Fibroblast of mammary gland (primary cell): ENCODE measurements around the gene NINJ2.

Experiments used
- DNase-seq: peaks from one replicate; pipeline ENCODE4 v3.0.0-alpha.2; 2010; ENCODE audit warnings: low read depth
- H3K4me3 ChIP-seq: 2 replicates; pipeline ENCODE4 v1.5.1; 2011; ENCODE audit warnings: low read depth, mild to moderate bottlenecking, low read length, moderate library complexity; ENCODE audit not compliant: control insufficient read depth
- TF ChIP-seq, protein P1 (sequence below): conservative IDR thresholded peaks from 2 replicates; pipeline ENCODE4 v1.5.1; 2011; ENCODE audit warnings: low read depth, low read length, inconsistent platforms; ENCODE audit not compliant: control insufficient read depth, insufficient read depth

Gene NINJ2

DNA sequence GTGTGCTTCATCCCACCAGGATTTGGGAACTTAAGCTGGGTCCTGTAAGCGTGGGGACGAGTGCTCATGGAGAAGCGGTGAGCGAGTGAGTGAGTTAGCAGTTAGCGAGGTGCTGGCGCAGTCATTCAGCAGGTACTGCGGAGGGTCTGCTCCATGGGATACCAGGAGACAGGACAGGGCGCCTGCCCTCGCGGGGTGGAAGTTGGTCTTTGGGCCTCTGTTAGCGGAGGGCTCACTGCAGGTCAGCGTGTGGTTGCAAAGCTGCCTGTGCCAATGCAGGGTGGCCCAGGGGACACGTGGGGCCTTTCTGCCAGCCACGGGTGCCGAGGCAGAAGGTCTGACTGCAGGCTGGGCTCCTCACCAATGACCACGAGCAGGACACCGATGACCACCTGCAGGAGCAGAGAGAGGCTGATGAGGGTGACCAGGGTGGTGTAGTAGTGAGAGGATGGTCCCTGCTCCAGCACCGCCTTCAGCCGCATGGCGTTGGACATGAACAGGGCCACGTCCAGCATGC, 97.6 kb downstream of the NINJ2 start:
- TF ChIP-seq, protein P1, sequence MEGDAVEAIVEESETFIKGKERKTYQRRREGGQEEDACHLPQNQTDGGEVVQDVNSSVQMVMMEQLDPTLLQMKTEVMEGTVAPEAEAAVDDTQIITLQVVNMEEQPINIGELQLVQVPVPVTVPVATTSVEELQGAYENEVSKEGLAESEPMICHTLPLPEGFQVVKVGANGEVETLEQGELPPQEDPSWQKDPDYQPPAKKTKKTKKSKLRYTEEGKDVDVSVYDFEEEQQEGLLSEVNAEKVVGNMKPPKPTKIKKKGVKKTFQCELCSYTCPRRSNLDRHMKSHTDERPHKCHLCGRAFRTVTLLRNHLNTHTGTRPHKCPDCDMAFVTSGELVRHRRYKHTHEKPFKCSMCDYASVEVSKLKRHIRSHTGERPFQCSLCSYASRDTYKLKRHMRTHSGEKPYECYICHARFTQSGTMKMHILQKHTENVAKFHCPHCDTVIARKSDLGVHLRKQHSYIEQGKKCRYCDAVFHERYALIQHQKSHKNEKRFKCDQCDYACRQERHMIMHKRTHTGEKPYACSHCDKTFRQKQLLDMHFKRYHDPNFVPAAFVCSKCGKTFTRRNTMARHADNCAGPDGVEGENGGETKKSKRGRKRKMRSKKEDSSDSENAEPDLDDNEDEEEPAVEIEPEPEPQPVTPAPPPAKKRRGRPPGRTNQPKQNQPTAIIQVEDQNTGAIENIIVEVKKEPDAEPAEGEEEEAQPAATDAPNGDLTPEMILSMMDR = no peak
- no peak overlapping the region for H3K4me3 ChIP-seq
- no peak for DNase-seq

DNA sequence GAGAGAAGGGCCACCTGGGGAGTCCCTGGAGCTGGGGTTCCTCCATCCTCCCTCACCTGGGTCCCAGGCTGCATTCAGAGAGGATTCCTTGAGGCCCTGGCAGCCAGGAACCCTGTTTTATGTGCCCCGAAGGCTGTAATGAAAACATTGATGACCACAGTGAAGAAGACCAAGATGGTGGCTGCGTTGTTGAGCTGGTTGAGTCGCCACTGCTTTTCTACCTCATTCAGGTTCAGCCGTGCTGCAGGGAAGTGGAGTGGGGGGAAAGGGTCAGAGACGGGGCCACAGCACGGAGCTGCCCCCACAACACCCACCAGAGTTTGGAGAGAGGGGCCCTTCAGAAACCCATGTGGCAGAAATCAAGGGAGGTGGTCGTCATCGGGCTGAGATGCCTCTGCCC, 98.1 kb downstream of the NINJ2 start:
- DNase-seq = no peak
- TF ChIP-seq, protein P1 = no peak
- no peak overlapping the region for H3K4me3 ChIP-seq

DNA sequence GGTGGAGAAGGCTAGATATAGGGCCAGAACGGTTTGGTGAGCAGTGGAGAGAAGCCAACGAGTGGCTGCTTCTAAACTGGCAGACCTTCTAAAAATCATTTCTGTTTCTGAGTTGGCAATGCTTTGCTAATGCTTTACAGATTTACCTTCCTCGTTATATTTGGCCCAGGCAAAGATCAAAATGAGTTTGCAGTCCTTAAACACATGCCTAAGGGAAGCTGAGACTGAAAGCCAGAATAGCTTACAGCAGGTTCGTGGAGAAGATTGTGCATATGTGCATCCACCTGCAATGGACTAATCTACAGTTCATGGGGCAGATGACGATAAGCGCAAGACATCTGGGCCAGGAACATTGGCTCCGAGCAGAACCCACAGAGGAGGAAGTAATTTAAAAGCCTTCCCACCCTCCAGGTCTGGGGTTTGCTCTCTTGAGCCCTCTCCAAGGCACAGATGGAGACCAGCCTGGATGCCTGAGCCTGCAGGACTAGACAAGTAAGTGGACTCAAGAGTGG, 99.4 kb downstream of the NINJ2 start:
- no peak for DNase-seq
- no peak overlapping the region for H3K4me3 ChIP-seq
- TF ChIP-seq, protein P1 = no peak

DNA sequence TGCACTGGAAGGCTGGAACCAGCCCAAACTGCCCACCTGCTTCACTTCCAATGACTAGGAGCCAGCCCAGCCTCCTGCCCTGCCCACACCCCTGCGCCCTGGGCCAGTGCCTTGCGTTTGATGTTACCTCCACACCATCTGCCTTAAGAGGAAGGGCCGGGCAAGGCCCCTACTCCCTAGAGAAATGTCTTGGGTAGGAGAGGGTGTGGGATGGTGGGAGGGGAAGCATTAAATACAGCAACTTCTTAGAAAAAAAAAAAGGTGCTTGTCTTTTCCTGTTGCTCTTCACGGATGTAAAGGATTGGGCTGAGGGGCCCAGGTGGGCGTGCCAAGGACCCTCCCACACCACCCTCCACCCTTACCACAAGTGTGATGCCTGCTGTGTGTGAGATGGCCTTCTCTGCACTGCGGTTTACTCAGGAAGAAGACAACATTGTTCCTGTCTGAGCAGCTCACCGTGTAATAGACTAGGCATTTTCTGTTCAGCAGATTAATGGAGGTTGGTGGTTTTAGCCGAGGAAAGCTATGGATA, 99.9 kb downstream of the NINJ2 start:
- TF ChIP-seq, protein P1 = no peak
- DNase-seq = no peak
- H3K4me3 ChIP-seq = no peak overlapping the region

DNA sequence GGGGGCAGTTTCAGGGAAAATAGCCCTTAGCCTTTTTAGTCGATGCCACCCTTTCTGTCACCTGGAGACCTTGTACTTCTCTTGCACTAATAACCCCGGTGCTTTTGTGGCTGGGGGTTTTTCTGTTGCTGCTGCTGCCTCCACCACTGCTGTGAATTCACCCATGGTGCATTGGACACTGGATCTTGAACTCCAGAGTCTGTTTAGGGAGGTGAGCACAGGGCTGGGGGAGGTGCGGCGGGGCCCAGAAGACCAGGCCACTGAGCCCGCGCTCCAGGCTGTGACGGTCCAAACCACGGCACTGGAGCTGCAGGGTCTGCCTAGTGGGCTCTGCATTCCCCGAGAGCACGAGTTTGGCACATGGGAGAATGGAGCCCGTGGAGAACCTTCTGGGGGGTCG, 100.6 kb downstream of the NINJ2 start:
- TF ChIP-seq, protein P1 = no peak
- no peak for DNase-seq
- H3K4me3 ChIP-seq = no peak overlapping the region

DNA sequence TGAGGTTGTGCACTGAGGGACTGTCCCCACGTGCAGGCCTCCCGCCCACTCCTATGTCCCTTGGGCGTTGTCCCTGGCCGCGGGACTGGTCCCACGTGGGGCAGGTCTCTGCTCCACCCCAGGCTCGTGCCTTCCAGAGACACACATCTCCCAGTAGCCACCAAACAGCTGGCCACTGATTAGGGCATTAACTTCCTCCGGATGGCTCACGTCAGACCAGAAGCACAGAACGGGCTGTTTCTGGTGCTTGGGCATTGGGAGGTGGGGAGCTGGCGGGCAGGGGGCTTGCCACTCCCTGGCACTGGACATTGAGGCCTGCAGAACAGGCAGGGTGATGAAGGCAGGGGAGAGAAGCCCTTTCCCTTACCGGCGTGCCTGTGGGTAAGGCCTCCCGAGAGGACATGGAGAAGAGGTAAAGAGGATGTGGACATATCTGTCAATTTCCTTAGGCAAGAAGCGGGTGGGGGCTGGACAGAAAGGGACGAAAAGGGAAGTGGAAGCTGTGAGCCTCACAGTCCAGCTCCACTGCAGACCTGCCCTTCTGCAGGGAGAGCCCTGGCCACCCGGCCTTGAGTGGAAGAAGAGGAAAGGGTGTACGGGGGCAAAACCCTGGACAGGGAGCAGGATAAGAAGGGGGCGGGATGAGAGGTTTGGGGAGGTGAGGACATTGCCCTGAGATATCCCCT, 101.2 kb downstream of the NINJ2 start:
- DNase-seq = no peak
- TF ChIP-seq, protein P1 = no peak
- H3K4me3 ChIP-seq = no peak overlapping the region
